ENCODE results near the gene FCSK. TPM values are rescaled to one million over a fixed set of nuclear protein-coding genes. Genes with fewer than 3 reads are reported as not detected.

FCSK gene
- total and polyA plus RNA-seq, 2 of the 13 experiments (the other 11 are each of a cell fraction or from before 2014, with no cell fraction given), result 9.1 to 19.2 TPM

GRCh38 chr16:70523076-70523742 lies 68.8 kb downstream of the FCSK start, which contains the start of gene COG4 (continued):
- TF ChIP-seq ZBTB10 (CRISPR knock-in tag; IDR thresholded peaks at IDR 0.05; ENCODE audit: borderline replicate concordance), result peak; percentile 74; the same call in 1 of the 2 replicates
- TF ChIP-seq ZNF136 (CRISPR knock-in tag; IDR thresholded peaks at IDR 0.05; ENCODE audit: low read depth), result no peak
- no peak for TF ChIP-seq RBM22 (optimal IDR thresholded peaks at IDR 0.05; ENCODE audit: low read length)
- TF ChIP-seq ZNF749 (CRISPR knock-in tag; IDR thresholded peaks at IDR 0.05; ENCODE audit: borderline replicate concordance), result 0 out of 2 replicates have a peak, but pooled peaks have one; percentile 20
- peak; percentile 77; the same call in 1 of the 2 replicates for TF ChIP-seq ZFP91 (CRISPR knock-in tag; IDR thresholded peaks at IDR 0.05; ENCODE audit: borderline replicate concordance)
- no peak for TF ChIP-seq IKZF1 (IDR thresholded peaks at IDR 0.05)
- TF ChIP-seq NCOA2 (CRISPR knock-in tag; IDR thresholded peaks at IDR 0.05), result peak; percentile 45; the same call in 1 of the 2 replicates
- no peak for TF ChIP-seq ATF7-NPFF (CRISPR knock-in tag; IDR thresholded peaks at IDR 0.05; ENCODE audit: low read depth)
- TF ChIP-seq THAP11 (CRISPR knock-in tag; IDR thresholded peaks at IDR 0.05), result peak; percentile 84
- no peak for TF ChIP-seq YEATS4 (CRISPR knock-in tag; IDR thresholded peaks at IDR 0.05; ENCODE audit: borderline replicate concordance)
- TF ChIP-seq, protein P1, sequence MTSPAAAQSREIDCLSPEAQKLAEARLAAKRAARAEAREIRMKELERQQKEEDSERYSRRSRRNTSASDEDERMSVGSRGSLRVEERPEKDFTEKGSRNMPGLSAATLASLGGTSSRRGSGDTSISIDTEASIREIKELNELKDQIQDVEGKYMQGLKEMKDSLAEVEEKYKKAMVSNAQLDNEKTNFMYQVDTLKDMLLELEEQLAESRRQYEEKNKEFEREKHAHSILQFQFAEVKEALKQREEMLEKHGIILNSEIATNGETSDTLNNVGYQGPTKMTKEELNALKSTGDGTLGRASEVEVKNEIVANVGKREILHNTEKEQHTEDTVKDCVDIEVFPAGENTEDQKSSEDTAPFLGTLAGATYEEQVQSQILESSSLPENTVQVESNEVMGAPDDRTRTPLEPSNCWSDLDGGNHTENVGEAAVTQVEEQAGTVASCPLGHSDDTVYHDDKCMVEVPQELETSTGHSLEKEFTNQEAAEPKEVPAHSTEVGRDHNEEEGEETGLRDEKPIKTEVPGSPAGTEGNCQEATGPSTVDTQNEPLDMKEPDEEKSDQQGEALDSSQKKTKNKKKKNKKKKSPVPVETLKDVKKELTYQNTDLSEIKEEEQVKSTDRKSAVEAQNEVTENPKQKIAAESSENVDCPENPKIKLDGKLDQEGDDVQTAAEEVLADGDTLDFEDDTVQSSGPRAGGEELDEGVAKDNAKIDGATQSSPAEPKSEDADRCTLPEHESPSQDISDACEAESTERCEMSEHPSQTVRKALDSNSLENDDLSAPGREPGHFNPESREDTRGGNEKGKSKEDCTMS (CRISPR knock-in tag; conservative IDR thresholded peaks at IDR 0.05), result no peak
- TF ChIP-seq ZNF7 (CRISPR knock-in tag; IDR thresholded peaks at IDR 0.05), result 0 out of 2 replicates have a peak, but pooled peaks have one; percentile 13
- no peak; the same call in 1 of the 2 replicates for TF ChIP-seq TMF1 (CRISPR knock-in tag; IDR thresholded peaks at IDR 0.05; ENCODE audit: low read depth)
- TF ChIP-seq, protein P2, sequence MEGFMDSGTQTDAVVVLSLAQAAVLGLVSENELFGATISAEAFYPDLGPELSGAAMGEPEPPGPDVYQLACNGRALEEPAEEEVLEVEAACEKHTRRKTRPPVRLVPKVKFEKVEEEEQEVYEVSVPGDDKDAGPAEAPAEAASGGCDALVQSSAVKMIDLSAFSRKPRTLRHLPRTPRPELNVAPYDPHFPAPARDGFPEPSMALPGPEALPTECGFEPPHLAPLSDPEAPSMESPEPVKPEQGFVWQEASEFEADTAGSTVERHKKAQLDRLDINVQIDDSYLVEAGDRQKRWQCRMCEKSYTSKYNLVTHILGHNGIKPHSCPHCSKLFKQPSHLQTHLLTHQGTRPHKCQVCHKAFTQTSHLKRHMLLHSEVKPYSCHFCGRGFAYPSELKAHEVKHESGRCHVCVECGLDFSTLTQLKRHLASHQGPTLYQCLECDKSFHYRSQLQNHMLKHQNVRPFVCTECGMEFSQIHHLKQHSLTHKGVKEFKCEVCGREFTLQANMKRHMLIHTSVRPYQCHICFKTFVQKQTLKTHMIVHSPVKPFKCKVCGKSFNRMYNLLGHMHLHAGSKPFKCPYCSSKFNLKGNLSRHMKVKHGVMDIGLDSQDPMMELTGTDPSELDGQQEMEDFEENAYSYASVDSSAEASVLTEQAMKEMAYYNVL (CRISPR knock-in tag; IDR thresholded peaks at IDR 0.05; ENCODE audit: borderline replicate concordance), result no peak
- no peak; the same call in 1 of the 2 replicates for TF ChIP-seq PITX1 (CRISPR knock-in tag; IDR thresholded peaks at IDR 0.05)
- TF ChIP-seq THAP8 (CRISPR knock-in tag; IDR thresholded peaks at IDR 0.05; ENCODE audit: borderline replicate concordance), result 0 out of 2 replicates have a peak, but pooled peaks have one; percentile 35
- TF ChIP-seq KLF6 (CRISPR knock-in tag; IDR thresholded peaks at IDR 0.05), result peak; percentile 50; the same call in 1 of the 2 replicates
- TF ChIP-seq HDAC2 (CRISPR knock-in tag; IDR thresholded peaks at IDR 0.05), result peak; percentile 51
- TF ChIP-seq TAF15 (IDR thresholded peaks at IDR 0.05; ENCODE audit: low read depth, low read length, poor library complexity, severe bottlenecking), result no peak

Data from HepG2 (cell line).